ENCODE results near the gene KIRREL3.

The KIRREL3 gene

GRCh38 chr11:126484266-126484665 lies 516.3 kb downstream of the KIRREL3 start:
- TF ChIP-seq EZH2phosphoT487 (IDR thresholded peaks at IDR 0.05; ENCODE audit: low read depth) = no peak
- TF ChIP-seq, protein P1, sequence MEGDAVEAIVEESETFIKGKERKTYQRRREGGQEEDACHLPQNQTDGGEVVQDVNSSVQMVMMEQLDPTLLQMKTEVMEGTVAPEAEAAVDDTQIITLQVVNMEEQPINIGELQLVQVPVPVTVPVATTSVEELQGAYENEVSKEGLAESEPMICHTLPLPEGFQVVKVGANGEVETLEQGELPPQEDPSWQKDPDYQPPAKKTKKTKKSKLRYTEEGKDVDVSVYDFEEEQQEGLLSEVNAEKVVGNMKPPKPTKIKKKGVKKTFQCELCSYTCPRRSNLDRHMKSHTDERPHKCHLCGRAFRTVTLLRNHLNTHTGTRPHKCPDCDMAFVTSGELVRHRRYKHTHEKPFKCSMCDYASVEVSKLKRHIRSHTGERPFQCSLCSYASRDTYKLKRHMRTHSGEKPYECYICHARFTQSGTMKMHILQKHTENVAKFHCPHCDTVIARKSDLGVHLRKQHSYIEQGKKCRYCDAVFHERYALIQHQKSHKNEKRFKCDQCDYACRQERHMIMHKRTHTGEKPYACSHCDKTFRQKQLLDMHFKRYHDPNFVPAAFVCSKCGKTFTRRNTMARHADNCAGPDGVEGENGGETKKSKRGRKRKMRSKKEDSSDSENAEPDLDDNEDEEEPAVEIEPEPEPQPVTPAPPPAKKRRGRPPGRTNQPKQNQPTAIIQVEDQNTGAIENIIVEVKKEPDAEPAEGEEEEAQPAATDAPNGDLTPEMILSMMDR (IDR thresholded peaks at IDR 0.05; ENCODE audit: low read depth, low read length) = no peak
- no peak overlapping the region for H3K27ac ChIP-seq (ENCODE audit: low read length)
- 0 out of 2 replicates have a peak, but pooled peaks cover 3% of the 10 kb centered on the region for H3K27me3 ChIP-seq (ENCODE audit: low read depth, low read length)
- peak overlapping the region; percentile 90 for H3K4me2 ChIP-seq (ENCODE audit: low read length)
- H3K79me2 ChIP-seq (ENCODE audit: low read length) = no peaks in the 10 kb centered on the region
- no peak overlapping the region for H2AFZ ChIP-seq (ENCODE audit: low read depth, low read length)
- no peaks in the 10 kb centered on the region for H3K9me3 ChIP-seq (ENCODE audit: insufficient read depth, low read length)
- H3K9ac ChIP-seq (ENCODE audit: low read length) = no peak overlapping the region
- no peaks in the 10 kb centered on the region for H4K20me1 ChIP-seq (ENCODE audit: insufficient read depth, low read length)
- H3K36me3 ChIP-seq (replicated peaks; ENCODE audit: low read depth, low read length) = no peaks in the 10 kb centered on the region
- no peak overlapping the region; the same call in 1 of the 2 replicates for H3K4me3 ChIP-seq (ENCODE audit: low read length)
- peaks cover 24% of the 10 kb centered on the region for H3K4me1 ChIP-seq (ENCODE audit: low read length)

DNA sequence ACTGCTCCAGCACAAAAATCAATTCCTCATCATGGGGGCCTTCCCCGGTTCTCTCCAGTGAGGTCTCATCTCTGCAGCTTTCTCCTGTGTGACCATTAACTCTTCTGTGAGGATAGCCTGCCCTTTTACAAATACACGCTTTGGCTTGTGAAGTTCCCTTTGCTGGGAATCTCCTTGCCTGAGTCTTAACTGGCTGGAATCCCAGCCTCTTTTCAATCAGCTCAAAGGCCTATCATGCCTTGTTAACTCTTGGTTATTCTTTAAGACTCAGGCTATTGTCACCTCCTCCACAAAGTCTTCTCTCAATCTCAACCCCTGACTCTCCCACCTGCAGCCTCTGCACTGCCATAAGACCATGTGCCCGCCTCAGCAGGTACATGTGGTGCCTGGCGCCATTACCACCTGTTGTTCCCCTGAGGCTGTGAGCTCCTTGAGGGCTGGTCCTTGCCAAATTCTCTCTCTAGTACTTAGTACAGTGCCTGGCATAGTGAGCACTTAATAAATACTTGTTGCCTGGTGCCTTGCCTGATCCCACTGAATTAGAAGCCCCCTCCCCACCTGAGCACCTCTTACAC lies 516.9 kb downstream of the KIRREL3 start:
- Histone ChIP-seq H2AFZ (ENCODE audit: low read depth, low read length) (no peak overlapping the region), H3K4me2 (ENCODE audit: low read length) (no peak overlapping the region), H3K4me3 (ENCODE audit: low read length) (no peak overlapping the region), H3K9me3 (ENCODE audit: insufficient read depth, low read length) (no peaks in the 10 kb centered on the region), H3K79me2 (ENCODE audit: low read length) (no peaks in the 10 kb centered on the region), H3K9ac (ENCODE audit: low read length) (no peak overlapping the region), H4K20me1 (ENCODE audit: insufficient read depth, low read length) (no peaks in the 10 kb centered on the region), H3K36me3 (replicated peaks; ENCODE audit: low read depth, low read length) (no peaks in the 10 kb centered on the region), H3K27ac (ENCODE audit: low read length) (no peak overlapping the region), H3K4me1 (ENCODE audit: low read length) (peaks cover 24% of the 10 kb centered on the region), H3K27me3 (ENCODE audit: low read depth, low read length) (no peaks in the 10 kb centered on the region)
- no peak for TF ChIP-seq EZH2phosphoT487 (IDR thresholded peaks at IDR 0.05; ENCODE audit: low read depth)
- TF ChIP-seq, protein P1 (IDR thresholded peaks at IDR 0.05; ENCODE audit: low read depth, low read length) = no peak

DNA sequence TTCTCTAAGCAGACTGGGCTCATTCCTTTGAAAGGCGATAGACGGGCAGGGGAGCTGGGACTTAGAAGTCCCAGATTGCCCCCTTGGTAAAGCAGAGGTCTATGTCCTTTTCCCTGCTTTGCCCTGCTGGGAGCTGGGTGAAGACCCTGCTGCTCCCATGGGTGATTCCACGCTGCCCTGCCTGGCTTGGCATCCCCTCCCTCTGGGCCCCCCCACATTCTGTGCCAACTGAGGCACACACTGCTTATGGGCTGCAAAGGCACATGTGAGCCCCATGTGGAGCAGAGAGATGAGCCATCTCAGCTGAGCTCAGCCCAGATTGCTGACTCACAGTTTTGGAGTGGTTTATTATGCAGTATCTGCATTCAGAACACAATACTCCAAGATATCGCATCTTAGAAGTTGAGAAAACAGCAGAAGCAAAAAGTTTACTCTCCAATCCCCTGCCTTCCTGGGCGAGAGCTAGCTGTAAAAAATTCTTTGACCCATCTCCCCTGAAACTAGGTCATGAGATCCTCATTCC lies 517.9 kb downstream of the KIRREL3 start:
- peaks cover 24% of the 10 kb centered on the region for H3K4me1 ChIP-seq (ENCODE audit: low read length)
- no peaks in the 10 kb centered on the region for H3K27me3 ChIP-seq (ENCODE audit: low read depth, low read length)
- H3K9me3 ChIP-seq (ENCODE audit: insufficient read depth, low read length) = no peaks in the 10 kb centered on the region
- H3K27ac ChIP-seq (ENCODE audit: low read length) = no peak overlapping the region
- no peak overlapping the region for H3K4me3 ChIP-seq (ENCODE audit: low read length)
- H4K20me1 ChIP-seq (ENCODE audit: insufficient read depth, low read length) = no peaks in the 10 kb centered on the region
- no peaks in the 10 kb centered on the region for H3K36me3 ChIP-seq (replicated peaks; ENCODE audit: low read depth, low read length)
- no peak overlapping the region for H2AFZ ChIP-seq (ENCODE audit: low read depth, low read length)
- H3K79me2 ChIP-seq (ENCODE audit: low read length) = no peaks in the 10 kb centered on the region
- no peak overlapping the region for H3K9ac ChIP-seq (ENCODE audit: low read length)
- H3K4me2 ChIP-seq (ENCODE audit: low read length) = no peak overlapping the region
- TF ChIP-seq, protein P1 (IDR thresholded peaks at IDR 0.05; ENCODE audit: low read depth, low read length) = no peak
- TF ChIP-seq EZH2phosphoT487 (IDR thresholded peaks at IDR 0.05; ENCODE audit: low read depth) = no peak

GRCh38 chr11:126481303-126481680 lies 519.3 kb downstream of the KIRREL3 start:
- Histone ChIP-seq H3K79me2 (ENCODE audit: low read length) (no peaks in the 10 kb centered on the region), H4K20me1 (ENCODE audit: insufficient read depth, low read length) (no peaks in the 10 kb centered on the region), H3K4me2 (ENCODE audit: low read length) (no peak overlapping the region), H2AFZ (ENCODE audit: low read depth, low read length) (no peak overlapping the region), H3K27me3 (ENCODE audit: low read depth, low read length) (0 out of 2 replicates have a peak, but pooled peaks cover 4% of the 10 kb centered on the region), H3K36me3 (replicated peaks; ENCODE audit: low read depth, low read length) (no peaks in the 10 kb centered on the region), H3K4me1 (ENCODE audit: low read length) (peaks cover 24% of the 10 kb centered on the region), H3K9ac (ENCODE audit: low read length) (no peak overlapping the region), H3K9me3 (ENCODE audit: insufficient read depth, low read length) (no peaks in the 10 kb centered on the region), H3K27ac (ENCODE audit: low read length) (no peak overlapping the region), H3K4me3 (ENCODE audit: low read length) (no peak overlapping the region)
- no peak for TF ChIP-seq EZH2phosphoT487 (IDR thresholded peaks at IDR 0.05; ENCODE audit: low read depth)
- TF ChIP-seq, protein P1 (IDR thresholded peaks at IDR 0.05; ENCODE audit: low read depth, low read length) = no peak
